ENCODE results near the gene SMOC2. TPM values are rescaled to one million over a fixed set of nuclear protein-coding genes. Genes with fewer than 3 reads are reported as not detected.

Gene SMOC2
- total RNA-seq, 6 experiments from 2014 or later, result 0.42 to 3.5 (median 1.2) TPM

GRCh38 chr6:168545428-168545827, 104.4 kb downstream of the SMOC2 start:
- no peak for DNase-seq
- Histone ChIP-seq H3K9me3 (no peaks in the 10 kb centered on the region), H3K4me1 (no peaks in the 10 kb centered on the region), H3K27me3 (no peaks in the 10 kb centered on the region), H3K36me3 (no peaks in the 10 kb centered on the region), H3K27ac (no peak overlapping the region), H3K4me3 (no peak overlapping the region)
- ATAC-seq, result peak in 1 of 4 donors; percentile 19
- 54% methylated on average over 4 of the region's 6 CpGs for WGBS (ENCODE audit: insufficient coverage, low coverage, low lambda C conversion rate, missing lambda C conversion rate)
- intact Hi-C loops (cut with DNase I), result no loop called here
- TF ChIP-seq POLR2A (IDR thresholded peaks at IDR 0.05), result no peak
- no peak for TF ChIP-seq CTCF (IDR thresholded peaks at IDR 0.05)

GRCh38 chr6:168546151-168546550, 105.2 kb downstream of the SMOC2 start:
- Histone ChIP-seq H3K27ac (no peak overlapping the region), H3K9me3 (no peaks in the 10 kb centered on the region), H3K36me3 (no peaks in the 10 kb centered on the region), H3K4me3 (no peak overlapping the region), H3K4me1 (no peaks in the 10 kb centered on the region), H3K27me3 (no peaks in the 10 kb centered on the region)
- no peak for TF ChIP-seq POLR2A (IDR thresholded peaks at IDR 0.05)
- TF ChIP-seq CTCF (IDR thresholded peaks at IDR 0.05), result no peak
- intact Hi-C loops (cut with DNase I), result no loop called here
- ATAC-seq, result no peak
- 82% methylated on average over 4 of the region's 5 CpGs for WGBS (ENCODE audit: insufficient coverage, low coverage, low lambda C conversion rate, missing lambda C conversion rate)
- DNase-seq, result no peak

GRCh38 chr6:168546730-168547129, 105.7 kb downstream of the SMOC2 start:
- H3K27ac ChIP-seq, result no peak overlapping the region
- no peaks in the 10 kb centered on the region for H3K27me3 ChIP-seq
- no peak for DNase-seq
- TF ChIP-seq POLR2A (IDR thresholded peaks at IDR 0.05), result no peak
- TF ChIP-seq CTCF (IDR thresholded peaks at IDR 0.05), result no peak
- 87% methylated on average over 10 of the region's 10 CpGs for WGBS (ENCODE audit: insufficient coverage, low coverage, low lambda C conversion rate, missing lambda C conversion rate)
- no peaks in the 10 kb centered on the region for H3K36me3 ChIP-seq
- H3K4me1 ChIP-seq, result no peaks in the 10 kb centered on the region
- intact Hi-C loops (cut with DNase I), result no loop called here
- no peak for ATAC-seq
- no peaks in the 10 kb centered on the region for H3K9me3 ChIP-seq
- no peak overlapping the region for H3K4me3 ChIP-seq

GRCh38 chr6:168550326-168550725, 109.3 kb downstream of the SMOC2 start:
- no peak for ATAC-seq
- no peak for DNase-seq
- H3K27me3 ChIP-seq, result no peaks in the 10 kb centered on the region
- no peaks in the 10 kb centered on the region for H3K9me3 ChIP-seq
- no peak overlapping the region for H3K27ac ChIP-seq
- intact Hi-C loops (cut with DNase I), result no loop called here
- WGBS (ENCODE audit: insufficient coverage, low coverage, low lambda C conversion rate, missing lambda C conversion rate), result 75% methylated on average over 4 of the region's 8 CpGs
- no peak overlapping the region for H3K4me3 ChIP-seq
- TF ChIP-seq CTCF (IDR thresholded peaks at IDR 0.05) (no peak), POLR2A (IDR thresholded peaks at IDR 0.05) (no peak)
- H3K36me3 ChIP-seq, result no peaks in the 10 kb centered on the region
- H3K4me1 ChIP-seq, result no peaks in the 10 kb centered on the region

GRCh38 chr6:168554472-168554871, 113.5 kb downstream of the SMOC2 start:
- Histone ChIP-seq H3K4me3 (no peak overlapping the region), H3K9me3 (no peaks in the 10 kb centered on the region), H3K36me3 (no peaks in the 10 kb centered on the region), H3K4me1 (no peaks in the 10 kb centered on the region), H3K27me3 (no peaks in the 10 kb centered on the region), H3K27ac (no peak overlapping the region)
- no peak for DNase-seq
- WGBS (ENCODE audit: insufficient coverage, low coverage, low lambda C conversion rate, missing lambda C conversion rate), result 44% methylated on average over 3 of the region's 10 CpGs
- TF ChIP-seq CTCF (IDR thresholded peaks at IDR 0.05), result no peak
- no peak for TF ChIP-seq POLR2A (IDR thresholded peaks at IDR 0.05)
- intact Hi-C loops (cut with DNase I), result no loop called here
- peak in 2 of 4 donors; percentile 16 to 20 for ATAC-seq
